UCSD-AML1 (cell line): ENCODE results near the gene RNF220.

ENCODE experiments used
- DNase-seq: peaks from one replicate; lab custom pipeline; 2025; ENCODE audit not compliant: unreplicated experiment; lab: John Stamatoyannopoulos, UW

Gene RNF220

DNA sequence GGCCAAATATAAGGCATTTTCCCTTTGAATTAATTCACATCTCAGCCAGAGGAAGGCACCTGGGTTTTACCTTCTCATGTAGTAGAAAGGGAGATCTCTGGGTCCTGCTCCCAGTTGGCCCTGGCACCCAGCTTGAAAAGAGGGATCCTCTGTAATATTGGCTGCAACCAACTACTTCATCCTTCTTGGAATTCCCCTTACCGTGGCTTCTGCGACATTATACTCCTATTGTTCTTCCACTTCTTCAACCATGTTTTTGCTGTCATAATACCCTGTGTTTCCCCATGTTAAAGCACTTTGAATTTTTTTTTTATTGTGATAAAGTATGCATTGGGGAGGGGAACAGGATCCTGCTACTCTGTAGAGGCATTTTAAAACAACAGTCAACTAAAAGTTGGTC is 26.8 kb downstream of the RNF220 start:
- DNase-seq, result no peak

DNA sequence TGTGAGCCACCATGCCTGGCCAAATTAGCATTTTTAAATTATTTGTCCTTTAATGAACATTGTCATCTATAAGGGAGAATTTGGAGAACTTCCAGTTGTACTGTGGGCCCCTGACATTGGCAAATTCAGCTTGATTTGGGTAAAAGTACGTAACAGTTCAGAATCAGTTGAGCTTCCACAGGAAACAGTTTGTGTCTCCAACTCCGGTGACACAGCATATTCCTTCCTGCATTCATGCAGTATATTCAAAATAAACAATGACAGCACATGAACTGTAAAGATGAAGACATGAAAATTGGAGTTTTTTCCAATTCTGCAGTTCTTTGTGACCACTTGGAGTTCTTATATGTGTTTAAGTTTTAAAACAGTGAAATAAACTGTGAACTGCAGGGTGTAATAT is 28.2 kb downstream of the RNF220 start:
- DNase-seq, result no peak

DNA sequence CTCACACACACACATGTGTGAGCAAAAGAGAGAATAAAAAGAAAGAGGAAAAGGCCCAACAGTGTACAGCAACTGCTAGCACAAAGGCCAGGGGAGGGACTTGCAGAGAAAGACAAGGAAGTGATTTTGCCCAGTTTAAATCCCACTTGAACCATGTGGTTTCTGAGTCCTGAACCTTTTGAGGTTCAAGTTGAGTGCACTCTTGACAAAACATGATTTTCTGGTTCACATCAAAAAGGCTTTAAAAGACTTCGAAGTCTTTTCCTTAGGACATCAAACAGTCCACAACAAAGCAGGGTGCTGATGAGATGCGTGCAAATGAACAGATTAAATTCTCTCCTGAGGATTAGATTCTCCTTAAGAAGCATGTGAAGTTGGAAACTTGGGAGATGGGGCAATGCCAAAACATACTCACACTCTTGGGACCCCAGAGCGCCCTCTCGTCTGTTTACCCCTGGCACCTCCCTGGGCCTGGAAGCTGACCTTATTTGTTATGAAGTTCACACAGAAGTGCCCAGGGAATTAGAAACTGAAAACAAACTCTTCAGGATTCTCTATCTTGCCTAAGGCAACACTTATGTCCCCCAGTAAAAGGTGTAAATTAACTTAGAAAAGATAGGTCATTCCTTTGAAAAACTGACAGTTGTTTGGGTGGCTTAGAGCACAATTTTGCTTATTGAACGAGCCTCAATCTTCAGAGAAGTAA is 31.5 kb downstream of the RNF220 start:
- no peak for DNase-seq

DNA sequence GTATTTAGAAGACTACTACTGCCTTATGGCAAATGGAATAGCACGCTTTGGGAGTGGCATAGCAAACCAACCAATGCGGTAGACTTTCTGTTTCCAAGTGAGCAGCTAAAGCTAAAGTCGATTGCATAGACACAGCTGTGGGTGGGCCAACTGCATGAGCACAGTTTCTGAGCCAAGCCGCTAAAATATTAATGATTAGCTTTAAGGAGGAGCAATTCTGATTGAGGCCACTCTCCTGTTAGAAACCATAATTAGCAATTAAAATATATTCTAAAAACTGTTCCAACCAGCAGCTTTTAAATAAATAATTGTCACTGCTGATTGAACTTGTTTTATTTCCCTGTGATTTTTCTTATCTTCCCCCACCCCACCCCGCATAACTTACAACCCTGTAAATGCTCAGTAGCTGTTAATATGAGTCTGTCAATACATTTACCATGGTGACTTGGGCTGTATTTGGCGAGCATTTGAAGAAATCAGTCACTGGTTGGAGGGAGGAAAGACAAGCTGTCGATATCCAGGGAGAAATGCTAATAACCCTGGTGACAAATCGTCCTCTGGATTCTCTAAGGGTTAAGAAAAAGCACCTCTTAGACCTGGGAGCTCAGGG is 32.2 kb downstream of the RNF220 start:
- DNase-seq, result no peak

DNA sequence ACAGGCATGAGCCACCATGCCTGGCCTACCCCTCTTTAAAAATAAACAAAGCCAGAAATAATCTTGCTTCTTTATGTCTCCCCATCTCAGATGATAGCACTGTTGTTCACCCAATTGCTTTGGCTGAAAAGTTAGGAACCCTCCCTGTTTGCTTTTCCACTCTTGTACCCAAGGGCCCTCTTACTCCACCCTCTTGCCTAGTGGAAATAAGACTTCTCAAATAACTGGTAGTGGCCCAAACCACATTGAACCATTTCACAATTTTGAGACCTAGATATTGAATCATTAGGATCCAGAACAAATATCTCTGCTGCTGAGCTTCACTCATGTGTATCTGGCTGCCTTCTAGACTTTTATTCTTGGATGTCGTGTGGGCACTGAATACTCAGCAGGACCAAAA is 37.7 kb downstream of the RNF220 start:
- DNase-seq, result no peak

DNA sequence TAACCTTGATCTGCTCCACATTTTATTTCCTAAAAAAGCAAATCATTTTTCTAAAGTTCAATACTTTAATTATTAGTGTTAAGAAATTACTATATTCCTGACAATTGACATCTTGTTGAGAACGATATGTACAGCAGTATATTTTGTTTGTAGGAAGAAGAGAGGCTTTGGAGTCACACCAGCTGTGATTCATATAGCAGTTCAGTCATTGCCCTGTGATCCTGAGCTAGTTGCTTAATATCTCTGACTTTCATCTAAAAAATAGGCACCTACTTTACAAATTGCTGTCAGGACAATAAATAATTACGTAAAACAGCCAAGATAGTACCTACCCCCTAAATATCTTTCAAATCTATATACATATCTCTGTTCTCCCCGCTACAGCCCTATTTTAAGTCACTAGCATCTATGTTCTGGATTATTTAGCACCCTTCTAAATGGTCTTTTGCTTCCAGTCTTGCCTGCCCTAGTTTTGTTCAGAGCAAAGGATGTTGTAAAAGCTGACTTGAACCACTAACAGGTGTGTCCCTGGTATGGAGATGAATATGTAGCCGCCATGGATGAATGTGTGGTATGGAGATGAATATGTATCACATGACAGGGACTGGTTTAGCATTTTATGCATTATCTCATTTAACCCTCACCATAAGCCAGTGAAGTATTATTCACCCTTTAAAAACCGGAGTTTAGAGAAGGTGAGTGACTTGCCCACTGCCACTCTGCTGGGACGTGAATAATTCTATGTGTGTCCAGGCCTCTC is 42.2 kb downstream of the RNF220 start:
- DNase-seq, result no peak

DNA sequence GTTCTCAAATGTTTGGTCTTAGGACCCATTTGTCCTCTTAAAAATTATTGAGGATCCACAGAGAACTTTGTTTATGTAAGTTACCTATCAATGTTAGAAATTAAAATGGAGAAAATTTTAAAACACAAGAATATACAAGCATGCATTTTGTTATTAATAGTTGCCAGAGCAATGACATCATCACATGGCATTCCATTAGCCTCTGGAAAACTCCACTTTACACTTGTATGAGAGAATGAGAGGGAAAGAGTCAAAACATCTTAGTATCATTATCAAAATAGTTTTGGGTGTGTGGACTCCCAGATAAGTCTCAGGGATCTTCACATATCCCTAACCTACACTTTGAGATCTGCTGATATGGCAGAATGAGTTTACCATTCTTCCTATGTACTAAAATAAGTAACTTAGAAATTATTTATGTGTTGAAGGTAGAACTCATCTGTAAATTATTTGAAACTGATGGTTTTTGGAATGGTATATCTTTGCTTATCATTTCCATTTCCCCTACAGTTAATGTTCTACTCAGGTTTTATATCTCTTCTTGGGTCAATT is 48.8 kb downstream of the RNF220 start:
- DNase-seq, result no peak

DNA sequence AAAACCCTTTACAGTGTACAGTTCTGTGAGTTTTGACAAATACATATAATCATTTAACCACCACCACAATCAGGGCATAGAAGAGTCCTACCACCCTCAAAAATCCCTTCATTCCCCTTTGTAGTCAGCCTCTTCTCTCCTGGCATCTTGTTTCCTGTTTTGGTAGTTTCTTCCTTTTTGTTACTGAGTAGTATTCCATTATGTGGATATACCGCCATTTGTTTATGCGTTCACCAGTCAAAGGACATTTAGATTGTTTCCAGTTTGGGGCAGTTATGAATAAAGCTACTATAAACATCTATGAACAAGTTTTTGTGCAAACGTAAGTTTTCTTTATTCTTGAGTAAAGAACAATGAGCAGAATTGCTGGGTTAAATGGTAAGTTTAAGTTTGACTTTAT is 49.6 kb downstream of the RNF220 start:
- DNase-seq, result no peak

DNA sequence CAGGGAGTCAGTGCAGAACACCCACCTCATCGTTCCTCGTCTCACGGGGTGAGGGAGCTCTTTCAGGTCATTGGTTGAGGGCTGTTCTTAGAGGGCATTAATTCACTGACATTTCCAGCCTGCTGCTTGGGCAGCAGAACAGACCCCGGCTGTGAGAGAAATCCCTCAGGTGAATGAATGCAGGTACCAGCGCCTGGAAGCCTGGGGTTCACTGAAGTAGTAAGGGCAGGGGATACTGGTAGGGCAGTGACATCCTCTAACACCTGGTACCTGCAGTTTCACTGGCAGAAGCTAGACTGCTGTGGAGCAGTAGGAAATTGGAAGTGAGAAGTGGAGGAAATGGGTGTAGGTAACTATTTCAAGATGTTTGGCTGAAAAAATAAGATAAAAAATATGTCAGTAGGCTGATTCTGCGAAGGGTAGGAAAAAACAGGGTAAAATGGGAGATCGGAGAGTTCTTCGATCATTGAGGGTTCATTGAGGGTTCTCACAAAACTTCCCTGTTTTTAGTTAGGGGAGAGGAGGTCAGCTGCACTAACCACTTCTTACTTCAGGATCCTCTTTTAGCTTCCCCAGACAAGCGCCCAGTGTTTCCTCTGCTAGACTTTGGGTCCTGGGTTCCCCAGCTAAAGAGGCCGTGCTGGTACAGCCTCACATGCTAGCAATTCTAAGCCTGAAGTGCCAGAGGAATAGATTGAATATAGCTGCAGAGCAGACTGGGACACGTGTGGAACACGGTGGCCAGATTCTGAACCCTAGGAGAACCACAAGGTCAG is 55.2 kb downstream of the RNF220 start:
- DNase-seq, result peak; percentile 39

DNA sequence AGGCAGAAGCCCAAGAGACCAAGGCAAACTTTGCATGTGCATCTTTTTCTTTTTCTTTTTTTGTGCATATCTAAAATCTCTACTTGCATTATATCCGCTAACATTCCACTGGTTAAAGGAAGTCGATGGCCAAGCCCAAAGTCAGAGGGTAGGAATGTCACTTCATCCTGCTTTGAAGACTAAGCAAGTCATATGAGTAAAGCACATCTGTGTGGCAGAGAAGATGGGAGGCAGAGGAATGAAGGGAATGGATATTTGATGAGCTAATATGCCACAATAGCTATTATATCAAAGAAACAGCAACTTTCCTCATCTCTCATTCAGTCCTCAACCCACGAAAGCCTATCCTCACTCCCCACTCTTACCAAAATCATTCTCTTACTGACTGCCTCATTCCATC is 59.3 kb downstream of the RNF220 start:
- DNase-seq, result no peak

DNA sequence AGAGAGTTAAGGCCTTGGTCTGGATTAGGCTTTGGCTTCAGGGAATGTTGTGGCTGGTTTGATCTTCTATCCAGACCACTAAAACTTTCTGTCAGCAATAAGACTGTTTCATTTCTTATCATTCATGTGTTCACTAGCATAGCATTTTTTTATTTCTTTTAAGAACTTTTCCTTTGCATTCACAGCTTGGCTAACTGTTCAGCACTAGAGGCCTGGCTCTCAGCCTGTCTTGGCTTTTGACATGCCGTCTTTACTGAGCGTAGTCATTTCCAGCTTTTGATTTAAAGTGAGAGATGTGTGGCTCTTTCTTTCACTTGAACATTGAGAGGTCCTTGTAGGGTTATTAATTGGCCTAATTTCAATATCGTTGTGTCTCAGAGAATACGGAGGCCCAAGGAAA is 62.5 kb downstream of the RNF220 start:
- DNase-seq, result no peak

DNA sequence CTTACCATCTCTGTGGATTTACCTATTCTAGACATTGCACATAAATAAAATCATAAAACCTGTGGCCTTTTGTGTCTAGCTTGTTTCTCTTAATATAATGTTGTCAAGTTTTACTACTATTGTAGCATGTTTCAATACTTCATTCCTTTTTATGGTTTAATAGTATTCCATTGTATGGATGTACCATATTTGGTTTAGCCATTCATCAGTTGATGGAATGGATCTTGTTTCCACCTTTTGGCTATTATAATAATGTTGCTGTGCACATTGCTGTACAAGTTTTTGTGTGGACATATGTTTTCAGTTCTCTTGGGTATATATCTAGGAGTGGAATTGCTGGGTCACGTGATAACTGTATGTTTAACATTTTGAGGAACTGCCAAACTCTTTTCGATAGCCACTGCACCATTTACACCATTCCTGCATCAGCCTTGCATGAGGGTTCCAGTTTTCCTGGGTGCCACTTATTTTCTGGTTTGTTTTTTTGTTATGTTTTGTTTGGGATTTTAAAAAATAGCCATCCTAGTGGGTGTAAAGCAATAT is 66.9 kb downstream of the RNF220 start:
- no peak for DNase-seq

DNA sequence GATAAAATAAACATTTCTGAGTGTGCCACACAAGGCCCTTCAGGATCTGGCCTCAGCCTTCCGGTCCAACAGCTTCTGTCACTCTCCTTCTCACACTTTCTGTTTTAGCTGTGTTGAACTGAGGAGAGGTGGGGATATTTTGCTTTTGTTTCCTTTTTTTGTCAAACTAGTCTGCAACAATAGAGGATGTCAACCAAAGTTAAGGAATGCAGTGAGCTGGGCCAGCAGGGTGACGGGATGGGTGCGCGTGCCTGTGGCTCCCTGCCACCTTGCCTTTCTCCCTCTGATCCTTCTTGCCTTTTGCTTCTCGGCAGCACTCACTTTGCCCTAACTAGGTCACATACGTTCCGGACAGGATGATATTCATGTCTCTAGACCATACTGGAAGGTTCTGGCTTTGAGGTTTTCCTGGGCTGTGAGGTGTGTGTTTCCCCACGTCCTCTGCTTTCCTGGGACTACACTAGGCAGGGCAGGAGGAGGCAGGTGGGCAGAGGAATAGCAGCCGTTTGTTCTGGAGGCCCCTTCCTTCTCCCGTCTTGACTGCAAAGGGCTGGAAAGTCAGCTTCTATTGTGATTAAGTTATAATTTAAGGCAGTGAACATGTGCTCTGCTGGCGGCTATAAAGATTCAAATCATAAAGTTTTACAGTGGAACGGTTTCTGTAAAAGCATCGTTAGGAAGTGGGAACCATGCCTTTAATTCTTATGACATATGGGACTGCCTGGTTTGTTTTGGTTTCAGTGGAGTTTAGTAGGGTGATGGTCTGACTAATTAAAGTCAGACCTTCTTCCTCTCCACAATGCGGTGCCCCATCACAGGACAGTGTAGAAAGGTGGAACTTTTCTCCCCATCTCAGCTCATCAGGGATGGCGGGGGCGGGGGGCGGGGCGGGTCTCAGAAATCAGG is 67.8 kb downstream of the RNF220 start:
- DNase-seq, result no peak

DNA sequence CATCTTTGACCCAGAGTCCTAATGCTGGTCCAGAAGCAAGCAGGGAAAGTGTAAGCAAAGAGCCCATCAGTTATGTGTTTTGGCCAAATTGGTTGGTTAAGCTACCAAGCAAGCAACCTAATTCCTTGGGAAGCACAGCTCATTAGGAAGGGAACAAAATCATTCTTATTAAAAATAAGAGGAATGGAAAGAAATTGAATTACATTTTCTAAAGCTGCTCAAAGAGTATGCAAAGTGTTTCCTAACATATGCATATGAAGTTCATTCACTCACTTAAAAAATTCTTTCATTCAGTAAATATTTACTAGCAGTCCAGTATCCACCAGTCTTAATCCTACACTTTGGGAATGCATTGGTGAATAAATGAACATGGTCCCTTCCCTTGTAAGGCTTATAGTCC is 71.8 kb downstream of the RNF220 start:
- DNase-seq, result no peak

DNA sequence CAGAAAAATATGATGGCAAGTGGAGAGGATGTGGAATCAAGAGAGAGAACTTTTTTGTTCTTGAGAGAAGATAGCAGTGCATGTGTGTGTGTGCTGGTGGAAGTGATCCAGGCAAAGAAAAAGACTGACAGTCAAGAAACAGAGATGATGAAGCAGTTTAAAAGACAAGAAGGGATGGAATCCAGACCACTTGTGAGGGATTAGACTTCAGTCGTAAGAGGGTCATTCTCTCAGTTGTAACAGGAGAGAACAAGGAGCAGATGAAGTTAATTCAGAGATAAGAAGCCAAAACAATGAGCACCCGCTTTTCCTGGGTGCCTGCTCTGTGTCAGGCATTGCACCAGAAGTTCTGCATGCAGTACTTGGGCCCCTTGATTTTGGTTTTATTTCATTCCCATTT is 76.6 kb downstream of the RNF220 start:
- no peak for DNase-seq

DNA sequence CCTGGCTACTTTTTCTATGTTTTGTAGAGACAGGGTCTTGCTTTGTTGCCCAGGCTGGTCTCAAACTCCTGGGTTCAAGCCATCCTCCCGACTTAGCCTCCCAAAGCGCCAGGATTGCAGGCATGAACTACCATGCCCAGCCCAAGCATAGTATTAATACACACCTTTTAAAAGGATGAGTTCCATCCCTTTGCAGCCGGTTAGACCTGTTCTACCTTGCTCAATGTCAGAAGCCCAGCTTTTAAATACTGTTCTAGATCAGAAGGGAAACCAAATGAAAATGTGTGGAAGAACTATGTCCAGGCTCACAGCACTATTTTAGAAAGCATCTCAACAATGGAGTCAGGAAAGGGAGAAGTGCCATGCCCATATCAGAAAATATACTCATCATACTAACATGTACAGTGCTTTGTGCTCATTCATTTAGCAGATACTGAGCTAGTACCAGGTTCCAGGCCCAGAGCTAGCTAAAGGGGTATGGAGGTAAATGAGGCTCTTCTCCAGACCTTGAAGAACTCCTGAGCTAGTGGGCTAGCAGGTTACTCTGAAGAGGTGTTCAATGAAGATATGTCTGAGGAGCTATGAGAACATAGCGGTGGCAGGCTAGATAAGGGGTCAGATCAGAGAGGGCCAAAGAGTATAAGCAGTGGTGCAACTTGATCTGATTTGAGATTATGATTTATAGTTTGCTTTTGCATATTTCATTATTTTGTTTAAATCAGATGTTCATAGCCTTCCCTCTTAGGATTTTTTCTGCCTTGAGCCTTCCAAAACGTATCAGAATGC is 78.2 kb downstream of the RNF220 start:
- no peak for DNase-seq

DNA sequence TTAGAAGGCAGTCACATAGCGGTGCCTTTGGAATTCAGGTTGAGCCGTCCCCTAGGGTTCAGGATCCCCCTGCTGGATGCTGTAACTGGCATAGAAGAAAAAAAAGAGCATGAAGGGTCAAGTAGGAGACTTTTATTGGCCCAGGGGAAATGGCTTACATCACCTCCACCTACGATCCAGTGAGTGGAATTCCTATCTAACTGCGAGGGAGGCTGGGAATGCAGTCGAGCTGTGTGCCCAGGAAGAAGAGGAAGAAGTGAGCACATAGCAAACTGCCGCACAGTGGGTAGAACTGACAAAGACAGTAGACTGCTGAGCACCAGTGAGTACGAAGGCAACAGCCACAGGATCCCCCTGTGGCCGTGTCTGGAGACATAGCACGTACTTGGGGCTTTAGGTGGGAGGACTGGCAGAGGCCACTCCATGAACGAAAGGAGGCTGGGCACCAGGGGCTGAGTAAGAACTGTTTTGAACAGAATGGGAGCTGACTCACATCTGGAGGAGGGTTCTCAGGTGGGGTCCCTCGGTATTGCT is 79.2 kb downstream of the RNF220 start:
- peak; percentile 27 for DNase-seq

DNA sequence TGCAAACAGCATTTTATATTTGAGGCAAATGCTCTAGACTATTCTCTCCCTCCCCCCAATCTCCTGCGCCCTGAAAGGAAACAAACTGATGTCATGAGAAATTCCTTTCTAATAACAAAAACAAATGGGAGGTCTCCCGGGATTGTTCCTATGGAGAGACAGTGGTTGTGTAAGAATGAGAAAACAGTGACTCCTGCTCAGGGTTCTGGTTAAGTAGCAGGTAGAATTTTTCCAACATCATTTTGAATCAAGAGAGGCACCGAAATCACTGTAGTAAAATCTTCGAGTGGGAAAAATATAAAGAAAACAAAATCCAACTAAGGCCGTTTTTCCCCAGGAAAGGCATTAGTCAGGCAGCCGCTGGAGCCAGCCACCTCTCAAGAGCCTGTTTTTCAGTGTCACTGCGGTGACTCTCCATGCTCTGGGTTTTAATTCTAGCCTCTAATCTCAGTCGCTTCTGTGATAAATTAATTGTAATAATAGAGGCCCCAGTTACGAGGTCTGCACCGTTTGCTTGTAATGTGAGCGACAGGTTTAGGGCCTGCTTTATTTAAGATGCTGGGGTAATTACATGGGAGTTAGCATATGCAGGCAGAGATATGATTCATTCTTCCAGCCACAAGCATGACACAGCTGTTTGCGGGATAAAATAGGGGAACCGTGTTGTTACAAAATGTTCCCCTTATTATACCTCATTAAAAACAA is 80.3 kb downstream of the RNF220 start:
- DNase-seq, result peak; percentile 45
